ENCODE measurements around the gene IL31. TPM values are rescaled to one million over a fixed set of nuclear protein-coding genes. Genes with fewer than 3 reads are reported as not detected.

Gene IL31
- polyA plus RNA-seq, 2 of the 4 experiments (the other 2 are of a cell fraction): not detected

DNA sequence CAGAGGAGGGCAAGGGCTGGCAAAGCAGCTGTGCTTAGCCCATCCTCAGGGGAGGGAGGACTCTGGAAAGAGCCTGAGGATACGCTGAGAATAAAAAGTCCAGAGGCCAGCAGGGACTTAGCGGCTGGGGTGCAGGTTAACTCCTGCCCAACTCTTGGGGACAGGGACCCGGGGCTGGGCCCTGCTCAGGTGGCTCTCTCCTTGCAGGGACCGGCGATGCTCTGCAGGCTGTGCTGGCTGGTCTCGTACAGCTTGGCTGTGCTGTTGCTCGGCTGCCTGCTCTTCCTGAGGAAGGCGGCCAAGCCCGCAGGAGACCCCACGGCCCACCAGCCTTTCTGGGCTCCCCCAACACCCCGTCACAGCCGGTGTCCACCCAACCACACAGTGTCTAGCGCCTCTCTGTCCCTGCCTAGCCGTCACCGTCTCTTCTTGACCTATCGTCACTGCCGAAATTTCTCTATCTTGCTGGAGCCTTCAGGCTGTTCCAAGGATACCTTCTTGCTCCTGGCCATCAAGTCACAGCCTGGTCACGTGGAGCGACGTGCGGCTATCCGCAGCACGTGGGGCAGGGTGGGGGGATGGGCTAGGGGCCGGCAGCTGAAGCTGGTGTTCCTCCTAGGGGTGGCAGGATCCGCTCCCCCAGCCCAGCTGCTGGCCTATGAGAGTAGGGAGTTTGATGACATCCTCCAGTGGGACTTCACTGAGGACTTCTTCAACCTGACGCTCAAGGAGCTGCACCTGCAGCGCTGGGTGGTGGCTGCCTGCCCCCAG lies 32.3 kb upstream of the IL31 start:
- ATAC-seq (peak; percentile 14; a peak in 4 of 6 replicates), DNase-seq (ENCODE audit: low read depth in 1 of 2, low spot score in 1 of 2) (no peak), FAIRE-seq (no peak)
- Histone ChIP-seq H3K9me3 (no peaks in the 10 kb centered on the region), H3K4me1 (no peaks in the 10 kb centered on the region), H3K4me2 (no peak overlapping the region), H3K4me3 (no peak overlapping the region), H3K27ac (no peak overlapping the region)
- POLR2A ChIA-PET: interaction anchor here (2.0 to 2.4 kb wide), 2 partner anchors 17 to 19 kb away, joined by 5 to 13 read pairs; partner anchors contain the start of gene DIABLO
- TF ChIP-seq GATA3 (IDR thresholded peaks at IDR 0.05; ENCODE audit: borderline replicate concordance): peak; percentile 7; the same call in 1 of the 2 replicates
- TF ChIP-seq POLR2AphosphoS2 (conservative IDR thresholded peaks at IDR 0.05; ENCODE audit: low read length): peak; percentile 74; the same call in 1 of the 2 replicates
- no peak for TF ChIP-seq ZC3H11A (IDR thresholded peaks at IDR 0.05)
- CTCF ChIA-PET: interaction anchor here (0.8 to 1.4 kb wide), 4 partner anchors 16 to 152 kb away, joined by 3 to 6 read pairs (median 6); no protein-coding TSS in a partner anchor
- WGBS (ENCODE audit: missing lambda C conversion rate): 84% methylated on average over 26 of the region's 27 CpGs

DNA sequence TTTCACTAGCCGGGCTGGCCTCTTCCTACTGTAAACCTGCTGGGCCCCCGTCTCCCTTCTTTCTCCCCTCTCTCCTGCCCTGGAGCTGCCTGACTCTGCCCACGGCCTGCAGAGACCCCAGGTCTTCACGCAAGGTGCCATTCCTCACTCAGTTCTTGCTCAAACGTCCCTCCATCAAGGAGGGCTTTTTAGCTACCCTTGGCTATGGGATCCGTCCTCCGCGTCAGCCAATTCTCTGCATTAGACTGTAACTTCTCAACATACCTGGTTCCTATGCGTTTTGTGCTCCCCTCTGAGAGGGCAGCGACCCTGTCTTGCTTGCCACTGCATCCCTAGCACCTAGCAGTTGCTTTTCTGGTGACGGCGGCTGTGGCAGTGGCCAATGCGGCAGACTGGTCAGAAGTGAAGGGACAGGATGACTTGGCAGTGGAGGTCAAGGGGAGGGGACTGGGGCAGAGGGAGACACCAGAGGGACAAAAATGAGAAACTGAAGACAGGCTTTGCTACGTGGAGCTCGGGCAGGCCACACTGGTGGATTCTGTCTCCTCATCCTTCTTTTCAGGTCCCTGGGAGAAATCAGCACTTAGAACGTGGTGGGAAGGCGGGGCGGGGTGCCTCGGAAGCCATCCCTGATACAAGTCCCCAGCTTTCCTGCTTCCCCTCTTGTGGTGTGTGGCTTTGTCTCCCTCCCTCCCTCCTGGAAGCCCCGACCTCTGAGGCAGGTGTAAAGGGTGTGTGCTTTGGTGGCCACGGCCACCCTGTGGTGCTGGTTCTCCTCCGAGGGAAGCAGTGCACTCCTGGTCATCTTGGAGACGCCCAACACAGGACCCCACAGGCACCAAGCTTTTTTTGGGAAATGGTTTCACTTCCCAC lies 31.3 kb upstream of the IL31 start:
- POLR2A ChIA-PET: interaction anchor here (2.0 to 2.4 kb wide), 2 partner anchors 18 to 20 kb away, joined by 5 to 13 read pairs; partner anchors contain the start of gene DIABLO
- Histone ChIP-seq H3K4me2 (no peak overlapping the region), H3K27ac (no peak overlapping the region), H3K4me1 (no peaks in the 10 kb centered on the region), H3K9me3 (no peaks in the 10 kb centered on the region), H3K4me3 (no peak overlapping the region)
- no peak for FAIRE-seq
- TF ChIP-seq GATA3 (IDR thresholded peaks at IDR 0.05; ENCODE audit: borderline replicate concordance) (0 out of 2 replicates have a peak, but pooled peaks have one; percentile 2), POLR2AphosphoS2 (conservative IDR thresholded peaks at IDR 0.05; ENCODE audit: low read length) (peak; percentile 82; the same call in 1 of the 2 replicates), RARB (CRISPR knock-in tag; IDR thresholded peaks at IDR 0.05) (no peak), PBX3 (IDR thresholded peaks at IDR 0.05) (0 out of 2 replicates have a peak, but pooled peaks have one; percentile 15)
- CTCF ChIA-PET: interaction anchor here (0.9 to 1.4 kb wide), 4 partner anchors 13 to 151 kb away, joined by 3 to 6 read pairs (median 6); no protein-coding TSS in a partner anchor
- peak; percentile 10 to 11; a peak in 5 of 6 replicates for ATAC-seq
- no peak for DNase-seq (ENCODE audit: low read depth in 1 of 2, low spot score in 1 of 2)
- WGBS (ENCODE audit: missing lambda C conversion rate): 84% methylated on average over 23 of the region's 23 CpGs

DNA sequence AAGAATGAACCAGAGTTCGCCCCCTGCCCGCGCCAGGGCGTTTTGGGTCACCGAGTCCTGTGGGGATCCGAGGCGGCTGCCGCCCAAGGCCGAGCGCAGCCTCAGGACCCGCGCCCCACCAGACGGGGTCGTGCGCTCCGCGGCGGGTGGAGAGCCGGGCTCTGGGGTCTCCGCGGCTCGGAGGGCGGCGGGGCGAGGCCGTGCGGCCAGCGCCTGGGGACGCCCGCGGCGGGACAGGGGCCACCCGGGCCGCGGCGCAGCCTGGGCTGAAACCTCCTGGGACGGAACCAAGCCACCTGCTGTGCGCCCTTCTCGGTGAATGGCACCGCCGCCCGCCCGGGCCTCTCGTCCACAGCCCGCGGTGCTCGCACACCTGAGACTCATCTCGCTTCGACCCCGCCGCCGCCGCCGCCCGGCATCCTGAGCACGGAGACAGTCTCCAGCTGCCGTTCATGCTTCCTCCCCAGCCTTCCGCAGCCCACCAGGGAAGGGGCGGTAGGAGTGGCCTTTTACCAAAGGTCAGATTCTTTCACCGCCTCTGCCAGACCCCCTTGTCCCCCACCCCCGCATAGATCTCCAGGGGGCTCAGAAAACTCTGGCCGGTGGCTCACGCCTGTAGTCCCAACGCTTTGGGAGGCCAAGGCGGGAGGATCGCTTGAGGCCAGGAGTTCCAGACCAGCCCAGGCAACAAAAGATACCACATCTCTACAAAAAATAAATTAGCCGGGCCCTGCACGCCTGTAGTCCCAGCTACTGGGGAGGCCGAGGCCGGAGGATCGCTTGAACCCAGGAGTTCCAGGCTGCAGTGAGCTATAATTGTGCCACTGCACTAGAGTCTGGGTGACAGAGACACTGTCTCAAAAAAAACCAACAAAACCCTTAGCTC lies 30.4 kb upstream of the IL31 start:
- peak overlapping the region in 1 of 2 experiments; percentile 93; a peak in 4 of 6 replicates for H3K27ac ChIP-seq
- peak overlapping the region; percentile 59 for H3K4me3 ChIP-seq
- H3K4me2 ChIP-seq: peak overlapping the region; percentile 99
- ATAC-seq (peak in 1 of 2 experiments; percentile 3; a peak in 1 of 6 replicates), FAIRE-seq (no peak), DNase-seq (ENCODE audit: low read depth in 1 of 2, low spot score in 1 of 2) (no peak)
- H3K4me1 ChIP-seq: no peaks in the 10 kb centered on the region
- WGBS (ENCODE audit: missing lambda C conversion rate): 77% methylated on average over 45 of the region's 71 CpGs
- no peaks in the 10 kb centered on the region for H3K9me3 ChIP-seq
- TF ChIP-seq RAD21 (conservative IDR thresholded peaks at IDR 0.05 in 1 of 2, IDR thresholded peaks at IDR 0.05 in 1 of 2): no peak
- CTCF ChIA-PET: interaction anchor here (0.9 to 1.4 kb wide), 3 partner anchors 14 to 150 kb away, joined by 3 to 5 read pairs (median 3); no protein-coding TSS in a partner anchor
- POLR2A ChIA-PET: interaction anchor here (0.7 to 2.4 kb wide), 2 partner anchors 21 to 72 kb away, joined by 6 to 13 read pairs; partner anchors contain the start of gene DIABLO

DNA sequence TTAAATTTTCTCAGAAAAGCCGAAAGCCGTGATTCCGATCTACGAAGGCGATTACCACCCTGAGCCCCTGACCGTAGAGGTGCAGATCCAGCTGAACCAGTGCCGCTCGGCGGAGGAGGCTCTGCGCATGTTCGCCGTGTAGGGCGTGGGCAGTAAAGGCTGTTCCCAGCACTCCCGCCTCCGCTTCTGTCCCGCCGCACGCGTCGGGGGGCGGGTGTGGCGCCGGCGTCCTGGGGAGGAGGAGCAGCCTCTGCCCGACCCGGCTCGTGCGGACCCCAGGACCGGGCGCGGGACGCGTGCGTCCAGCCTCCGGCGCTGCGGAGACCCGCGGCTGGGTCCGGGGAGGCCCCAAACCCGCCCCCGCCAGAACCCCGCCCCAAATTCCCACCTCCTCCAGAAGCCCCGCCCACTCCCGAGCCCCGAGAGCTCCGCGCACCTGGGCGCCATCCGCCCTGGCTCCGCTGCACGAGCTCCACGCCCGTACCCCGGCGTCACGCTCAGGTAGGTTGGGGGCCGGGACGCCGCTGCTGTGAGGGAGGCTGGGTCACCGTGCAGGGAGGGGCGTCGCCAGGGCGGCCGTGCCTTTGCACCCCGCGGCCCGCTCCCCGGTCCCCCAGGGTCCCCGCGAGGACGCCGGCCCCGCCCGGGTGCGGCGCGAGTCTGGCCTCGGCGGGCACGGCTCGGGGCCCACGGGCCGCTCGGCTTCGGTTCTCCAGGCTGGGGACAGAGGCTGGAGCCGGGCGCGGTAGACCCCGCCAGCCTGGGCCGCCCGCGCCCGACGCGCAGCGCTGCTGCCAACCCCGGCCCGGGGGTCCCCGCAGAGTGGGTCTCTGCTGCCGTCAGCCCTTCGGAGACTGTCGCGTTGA lies 29.5 kb upstream of the IL31 start, which contains the start of gene B3GNT4:
Gene B3GNT4, plus strand, starts transcription at position 409 of the 866 bp plus-strand sequence. CDS start 910 bp downstream, outside the sequence.
- ChIA-PET CTCF (interaction anchor here (1.0 to 1.3 kb wide), 4 partner anchors 24 to 149 kb away, joined by 3 to 7 read pairs (median 4); no protein-coding TSS in a partner anchor), POLR2A (interaction anchor here (0.7 to 1.3 kb wide), 2 partner anchors 8 to 71 kb away, joined by 4 to 6 read pairs; no protein-coding TSS in a partner anchor)
- DNase-seq (ENCODE audit: low read depth in 1 of 2, low spot score in 1 of 2) (peak; percentile 71 to 79), ATAC-seq (peak; percentile 67 to 85), FAIRE-seq (no peak)
- Histone ChIP-seq H3K4me1 (no peaks in the 10 kb centered on the region), H3K9me3 (no peaks in the 10 kb centered on the region), H3K27ac (peak within 1 kb of the TSS; percentile 76 to 93), H3K4me2 (peak within 1 kb of the TSS; percentile 99), H3K4me3 (peak within 1 kb of the TSS; percentile 59)
- 3% methylated on average over 44 of the region's 104 CpGs for WGBS (ENCODE audit: missing lambda C conversion rate)
- TF ChIP-seq JUN (IDR thresholded peaks at IDR 0.05) (peak in 1 of 2 experiments; percentile 68; a peak in 1 of 5 replicates), CHD4 (IDR thresholded peaks at IDR 0.05; ENCODE audit: borderline replicate concordance) (no peak), CBX8 (IDR thresholded peaks at IDR 0.05) (no peak), HMGXB4 (CRISPR knock-in tag; IDR thresholded peaks at IDR 0.05; ENCODE audit: borderline replicate concordance) (no peak), KDM5A (IDR thresholded peaks at IDR 0.05) (no peak), POLR2A (IDR thresholded peaks at IDR 0.05; ENCODE audit: low read length) (peak; percentile 59), HOXB5 (CRISPR knock-in tag; IDR thresholded peaks at IDR 0.05) (0 out of 2 replicates have a peak, but pooled peaks have one; percentile 18)
- TF ChIP-seq, protein P1, sequence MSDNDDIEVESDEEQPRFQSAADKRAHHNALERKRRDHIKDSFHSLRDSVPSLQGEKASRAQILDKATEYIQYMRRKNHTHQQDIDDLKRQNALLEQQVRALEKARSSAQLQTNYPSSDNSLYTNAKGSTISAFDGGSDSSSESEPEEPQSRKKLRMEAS (IDR thresholded peaks at IDR 0.05): peak; percentile 86
- TF ChIP-seq, protein P2, sequence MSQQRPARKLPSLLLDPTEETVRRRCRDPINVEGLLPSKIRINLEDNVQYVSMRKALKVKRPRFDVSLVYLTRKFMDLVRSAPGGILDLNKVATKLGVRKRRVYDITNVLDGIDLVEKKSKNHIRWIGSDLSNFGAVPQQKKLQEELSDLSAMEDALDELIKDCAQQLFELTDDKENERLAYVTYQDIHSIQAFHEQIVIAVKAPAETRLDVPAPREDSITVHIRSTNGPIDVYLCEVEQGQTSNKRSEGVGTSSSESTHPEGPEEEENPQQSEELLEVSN (IDR thresholded peaks at IDR 0.05; ENCODE audit: borderline replicate concordance, low read depth): peak; percentile 95
